Raji (cell line): ENCODE results near the gene AMDHD1.

ENCODE experiments used
- POLR2A ChIP-seq: IDR thresholded peaks from 2 replicates; pipeline ENCODE4 v1.6.1; 2011; ENCODE audit warnings: low read depth, low read length, control low read depth; ENCODE audit not compliant: insufficient read depth

AMDHD1 gene

GRCh38 chr12:95955549-95956159 is 12.5 kb downstream of the AMDHD1 start:
- no peak for TF ChIP-seq POLR2A

- TF ChIP-seq POLR2A, result no peak
These were observed 13.5 kb downstream of the AMDHD1 start for GRCh38 chr12:95956557-95957145.

- no peak for TF ChIP-seq POLR2A
These were observed 16.0 kb downstream of the AMDHD1 start for GRCh38 chr12:95959107-95959506.

- TF ChIP-seq POLR2A, result no peak
These were observed 17.1 kb downstream of the AMDHD1 start for GRCh38 chr12:95960241-95960640.

GRCh38 chr12:95962222-95962621 is 19.1 kb downstream of the AMDHD1 start:
- TF ChIP-seq POLR2A, result no peak

- TF ChIP-seq POLR2A, result no peak
These were observed 20.0 kb downstream of the AMDHD1 start for GRCh38 chr12:95963096-95963495.

GRCh38 chr12:95966287-95966870 is 23.2 kb downstream of the AMDHD1 start:
- TF ChIP-seq POLR2A, result no peak

GRCh38 chr12:95967301-95967700 is 24.2 kb downstream of the AMDHD1 start:
- TF ChIP-seq POLR2A, result no peak

GRCh38 chr12:95970905-95971304 is 27.8 kb downstream of the AMDHD1 start:
- no peak for TF ChIP-seq POLR2A

- no peak for TF ChIP-seq POLR2A
These were observed 29.8 kb downstream of the AMDHD1 start for GRCh38 chr12:95972832-95973456.

- no peak for TF ChIP-seq POLR2A
These were observed 31.2 kb downstream of the AMDHD1 start for GRCh38 chr12:95974358-95974757.

- TF ChIP-seq POLR2A, result no peak
These were observed 32.4 kb downstream of the AMDHD1 start for GRCh38 chr12:95975491-95975890.

GRCh38 chr12:95976416-95976832 is 33.3 kb downstream of the AMDHD1 start:
- no peak for TF ChIP-seq POLR2A

- TF ChIP-seq POLR2A, result no peak
These were observed 34.7 kb downstream of the AMDHD1 start for GRCh38 chr12:95977764-95978305.

- no peak for TF ChIP-seq POLR2A
These were observed 35.2 kb downstream of the AMDHD1 start for GRCh38 chr12:95978351-95978750.

- TF ChIP-seq POLR2A, result no peak
These were observed 35.6 kb downstream of the AMDHD1 start for GRCh38 chr12:95978774-95979173.
